Measurements from ENCODE around the gene HORMAD2. TPM values are rescaled to one million over a fixed set of nuclear protein-coding genes. Genes with fewer than 3 reads are reported as not detected.

The HORMAD2 gene
- total RNA-seq, 4 donors from 2014 or later = not detected

- TF ChIP-seq CTCF (IDR thresholded peaks at IDR 0.05; ENCODE audit: low read depth) = no peak
Observed at GRCh38 chr22:30115705-30116104, 35.4 kb downstream of the HORMAD2 start.

GRCh38 chr22:30116362-30117117, 36.3 kb downstream of the HORMAD2 start:
- TF ChIP-seq CTCF (IDR thresholded peaks at IDR 0.05; ENCODE audit: low read depth) = no peak

- no peak for TF ChIP-seq CTCF (IDR thresholded peaks at IDR 0.05; ENCODE audit: low read depth)
Observed at GRCh38 chr22:30117256-30117655, 37.0 kb downstream of the HORMAD2 start.

- TF ChIP-seq CTCF (IDR thresholded peaks at IDR 0.05; ENCODE audit: low read depth) = no peak
Observed at GRCh38 chr22:30118291-30118690, 38.0 kb downstream of the HORMAD2 start.

- TF ChIP-seq CTCF (IDR thresholded peaks at IDR 0.05; ENCODE audit: low read depth) = no peak
Observed at GRCh38 chr22:30121960-30122359, 41.7 kb downstream of the HORMAD2 start.

GRCh38 chr22:30123463-30123862, 43.2 kb downstream of the HORMAD2 start:
- no peak for TF ChIP-seq CTCF (IDR thresholded peaks at IDR 0.05; ENCODE audit: low read depth)

GRCh38 chr22:30127749-30128166, 47.5 kb downstream of the HORMAD2 start:
- TF ChIP-seq CTCF (IDR thresholded peaks at IDR 0.05; ENCODE audit: low read depth) = no peak

Measured in subcutaneous adipose tissue (tissue), 4 donors.